Ovary (tissue), 3 donors: ENCODE data around the gene B3GNT7.

ENCODE experiments used
- CTCF ChIP-seq, 3 donors: fragments of 450-650 bp in 2 of 3; fragments of 200-600 bp in 1 of 3; IDR thresholded peaks; one replicate each; pipeline versions ENCODE4 v1.5.1 to v1.8.0; 2016 to 2022; ENCODE audit warnings: antibody characterized with exemption in 3 of 3, mild to moderate bottlenecking in 1 of 3
- EP300 ChIP-seq: sonication (generic); formaldehyde crosslinking; IDR thresholded peaks from one replicate; pipeline ENCODE4 v1.6.1; 2017; ENCODE audit warnings: antibody characterized with exemption
- POLR2A ChIP-seq: fragments of 450-650 bp; IDR thresholded peaks from one replicate; pipeline ENCODE4 v1.6.1; 2017; ENCODE audit warnings: antibody characterized with exemption, mild to moderate bottlenecking, moderate library complexity
- donor health status: DM: no; HTN: no; CAD: no.

- no peak for TF ChIP-seq CTCF (IDR thresholded peaks at IDR 0.05)
- no peak for TF ChIP-seq POLR2A
- TF ChIP-seq EP300, result no peak
These were observed 20.7 kb upstream of the B3GNT7 start for GRCh38 chr2:231374771-231375170.
